Suprapubic skin (tissue), 4 donors: Measurements from ENCODE around the gene GPATCH1.

Experiments
- CTCF ChIP-seq, 2 donors: fragments of 200-600 bp in 1 of 2; fragments of 450-650 bp in 1 of 2; sonication (generic) in 1 of 2; IDR thresholded peaks; one replicate each; pipeline ENCODE4 v1.5.1; 2016 to 2019; ENCODE audit warnings: antibody characterized with exemption in 2 of 2, mild to moderate bottlenecking in 1 of 2, moderate library complexity in 1 of 2
- EP300 ChIP-seq: sonication (generic); formaldehyde crosslinking; IDR thresholded peaks from one replicate; pipeline ENCODE4 v1.6.1; 2017; ENCODE audit warnings: antibody characterized with exemption
- POLR2AphosphoS5 ChIP-seq, 3 donors: sonication (generic); formaldehyde crosslinking; IDR thresholded peaks; one replicate each; pipeline ENCODE4 v1.6.1; 2017; ENCODE audit warnings: antibody characterized with exemption in 3 of 3

GRCh38 chr19:33096005-33096404 is 15.0 kb downstream of the GPATCH1 start:
- TF ChIP-seq POLR2AphosphoS5 (IDR thresholded peaks at IDR 0.05), result no peak
- TF ChIP-seq CTCF (IDR thresholded peaks at IDR 0.05), result no peak
- TF ChIP-seq EP300, result no peak
